Natural killer cell treated with Interleukin-12 subunit alpha and Interleukin-12 subunit beta and Interleukin-15 and Interleukin-18, amount 100 ng/mL, for 72 hours (primary cell): ENCODE measurements around the gene ATAD2B. TPM values are rescaled to one million over a fixed set of nuclear protein-coding genes. Genes with fewer than 3 reads are reported as not detected.

Source experiments
- ATAC-seq, 2 donors: fragments of 150-1000 bp; cut with Tn5 transposase in 1 of 2; sonication (Bioruptor Pico), chemical (Tn5 transposase) in 1 of 2; 2 replicates each; pipeline ENCODE4 v1.10.0; 2021
- DNase-seq: peaks from one replicate; pipeline ENCODE4 v3.0.0; 2022; ENCODE audit warnings: low spot score
- H3K27ac Mint-ChIP-seq, 2 donors: 1 replicate in 1 of 2; 2 replicates in 1 of 2; pipeline ENCODE4 v1.8.0; 2022; ENCODE audit warnings: mixed read lengths in 2 of 2, mild to moderate bottlenecking in 1 of 2, moderate library complexity in 1 of 2
- H3K27me3 Mint-ChIP-seq, 2 donors: 1 replicate in 1 of 2; 2 replicates in 1 of 2; pipeline ENCODE4 v1.8.0; 2022; ENCODE audit warnings: mixed read lengths in 2 of 2
- H3K36me3 Mint-ChIP-seq: one replicate; pipeline ENCODE4 v1.8.0; 2022; ENCODE audit warnings: mixed read lengths
- H3K4me1 Mint-ChIP-seq, 2 donors: 1 replicate in 1 of 2; 2 replicates in 1 of 2; pipeline ENCODE4 v1.8.0; 2022; ENCODE audit warnings: low read depth in 2 of 2, mixed read lengths in 2 of 2, mild to moderate bottlenecking in 1 of 2
- H3K4me3 Mint-ChIP-seq: one replicate; pipeline ENCODE4 v1.8.0; 2022; ENCODE audit warnings: mixed read lengths
- H3K9me3 Mint-ChIP-seq: 2 replicates; pipeline ENCODE4 v1.8.0; 2022; ENCODE audit warnings: mixed read lengths
- total RNA-seq, 2 donors: library from RNA; stranded (reverse); gene quantifications; one replicate each; pipeline ENCODE4 v1.2.3, GENCODE V29; 2022

ATAD2B gene
- total RNA-seq, 2 donors from 2014 or later = 36.2 to 44.5 TPM

- Mint-ChIP-seq H3K9me3 (no peaks in the 10 kb centered on the region), H3K27me3 (no peaks in the 10 kb centered on the region), H3K27ac (no peak overlapping the region), H3K36me3 (no peaks in the 10 kb centered on the region), H3K4me3 (no peak overlapping the region), H3K4me1 (peaks cover 0 to 22% of the 10 kb centered on the region in 2 donors)
- DNase-seq (peak; percentile 38), ATAC-seq (no peak)
These were observed 228.0 kb downstream of the ATAD2B start for GRCh38 chr2:23698721-23699579.

Other genes with a start within 250 kb of the ATAD2B start
- gene UBXN2A, start 13.3 kb upstream of the ATAD2B start, total RNA-seq = 10 to 100 TPM; 11.2 to 14.1 TPM
- gene MFSD2B, start 83.0 kb upstream of the ATAD2B start, total RNA-seq = under 1 TPM; 0.21 to 0.75 TPM
- gene WDCP, start 120.3 kb upstream of the ATAD2B start, total RNA-seq = 10 to 100 TPM; 20.8 to 26.3 TPM
- 1 to 10 TPM; 1.6 to 2.4 TPM for gene FKBP1B, start 122.6 kb upstream of the ATAD2B start, total RNA-seq
- 10 to 100 TPM; 83.1 to 85.8 TPM for gene SF3B6, start 149.2 kb upstream of the ATAD2B start, total RNA-seq
- gene TP53I3, start 157.7 kb upstream of the ATAD2B start, total RNA-seq = 1 to 10 TPM; 4.1 to 5.8 TPM
- 1 to 10 TPM in 1 of 2 donors, not detected in 1; 1.2 TPM for gene PFN4, start 196.2 kb upstream of the ATAD2B start, total RNA-seq
- 10 to 100 TPM; 13.7 to 14.4 TPM for gene FAM228B, start 196.3 kb upstream of the ATAD2B start, total RNA-seq
- gene FAM228A, start 247.9 kb upstream of the ATAD2B start, total RNA-seq = under 1 TPM in 1 of 2 donors, not detected in 1; 0.21 TPM